IMR-90 (cell line): Measurements from ENCODE around the gene RNF103. TPM values are rescaled to one million over a fixed set of nuclear protein-coding genes. Genes with fewer than 3 reads are reported as not detected.
A peak's percentile ranks its signal among the peaks of the same experiment; 100 is the strongest.

Source experiments
- ATAC-seq: fragments of 200-7000 bp; cut with Tn5 transposase; 2 replicates; pipeline ENCODE4 v1.9.1; 2020; ENCODE audit warnings: low read depth, mild to moderate bottlenecking, moderate library complexity
- BruUV-seq: library from RNA; stranded (reverse); fragments of 400-500 nt; replicated peaks from 2 replicates; lab custom pipeline; 2021; lab: Mats Ljungman, UMichigan
- CTCF ChIA-PET: fragments of 300-600 bp; formaldehyde crosslinking; extraction: SDS; loops from one replicate; lab custom pipeline; 2021; ENCODE audit warnings: antibody characterized with exemption; lab: Yijun Ruan, JAX
- POLR2A ChIA-PET: fragments of 300-600 bp; sonication (Branson Sonifier 250); formaldehyde crosslinking; loops from one replicate; lab custom pipeline; 2022; ENCODE audit warnings: antibody characterized with exemption; ENCODE audit not compliant: unreplicated experiment; lab: Charles Lee
- DNase-seq: peaks from one replicate; pipeline ENCODE4 v3.0.0; 2013
- H2AFZ ChIP-seq: replicated peaks from 2 replicates; pipeline ENCODE3; 2013; ENCODE audit warnings: low read length, mild to moderate bottlenecking; ENCODE audit not compliant: poor library complexity
- H2AK5ac ChIP-seq: 2 replicates; pipeline ENCODE4 v1.6.1; 2013; ENCODE audit warnings: low read depth, low read length, inconsistent platforms
- H2AK9ac ChIP-seq: replicated peaks from 2 replicates; pipeline ENCODE3; 2013; ENCODE audit warnings: mild to moderate bottlenecking, low read depth, low read length, moderate library complexity; ENCODE audit not compliant: poor library complexity
- H2BK120ac ChIP-seq: 2 replicates; pipeline ENCODE4 v1.6.1; 2013; ENCODE audit warnings: low read depth, low read length, inconsistent platforms
- H2BK15ac ChIP-seq: 3 replicates; pipeline ENCODE4 v1.6.1; 2013; ENCODE audit warnings: low read depth, low read length, inconsistent platforms
- H2BK20ac ChIP-seq: 2 replicates; pipeline ENCODE4 v1.6.1; 2013; ENCODE audit warnings: low read depth, mild to moderate bottlenecking, inconsistent platforms, low read length, moderate library complexity
- H2BK5ac ChIP-seq: 2 replicates; pipeline ENCODE4 v1.6.1; 2013; ENCODE audit warnings: mild to moderate bottlenecking, low read depth, low read length, inconsistent platforms; ENCODE audit not compliant: poor library complexity, severe bottlenecking
- H3K14ac ChIP-seq: replicated peaks from 2 replicates; pipeline ENCODE4 v1.6.1; 2013; ENCODE audit warnings: low read depth, low read length, inconsistent platforms
- H3K18ac ChIP-seq: 2 replicates; pipeline ENCODE4 v1.6.1; 2013; ENCODE audit warnings: low read depth, low read length, control low read depth
- H3K23ac ChIP-seq: 2 replicates; pipeline ENCODE4 v1.6.1; 2013; ENCODE audit warnings: low read depth, low read length, inconsistent platforms
- H3K27ac ChIP-seq: 2 replicates; pipeline ENCODE4 v1.5.1; 2013; ENCODE audit warnings: mild to moderate bottlenecking, control low read depth, low read length; ENCODE audit not compliant: insufficient read depth
- H3K27me3 ChIP-seq: 2 replicates; pipeline ENCODE4 v1.6.1; 2013; ENCODE audit warnings: low read length; ENCODE audit not compliant: control insufficient read depth, insufficient read depth
- H3K36me3 ChIP-seq: 2 replicates; pipeline ENCODE4 v1.6.1; 2013; ENCODE audit warnings: low read length, mixed read lengths; ENCODE audit not compliant: control insufficient read depth, insufficient read depth
- H3K4ac ChIP-seq: 2 replicates; pipeline ENCODE4 v1.6.1; 2013; ENCODE audit warnings: low read depth, low read length, inconsistent platforms
- H3K4me1 ChIP-seq: 2 replicates; pipeline ENCODE4 v1.6.1; 2013; ENCODE audit warnings: low read length, mixed read lengths; ENCODE audit not compliant: control insufficient read depth, insufficient read depth
- H3K4me2 ChIP-seq: 2 replicates; pipeline ENCODE4 v1.6.1; 2013; ENCODE audit warnings: low read depth, mild to moderate bottlenecking, control low read depth, low read length, moderate library complexity
- H3K4me3 ChIP-seq: 2 replicates; pipeline ENCODE4 v1.5.1; 2013; ENCODE audit warnings: low read depth, mild to moderate bottlenecking, control low read depth, low read length, moderate library complexity; ENCODE audit not compliant: insufficient read depth
- H3K56ac ChIP-seq: 2 replicates; pipeline ENCODE4 v1.6.1; 2013; ENCODE audit warnings: low read length, inconsistent platforms; ENCODE audit not compliant: insufficient read depth; ENCODE audit errors: extremely low read depth
- H3K79me1 ChIP-seq, 2 experiments: 2 replicates each; pipeline ENCODE4 v1.6.1; 2013; ENCODE audit warnings: low read length in 2 of 2, inconsistent platforms in 1 of 2, low read depth in 1 of 2
- H3K9ac ChIP-seq: 2 replicates; pipeline ENCODE4 v1.6.1; 2013; ENCODE audit warnings: low read depth, low read length, control low read depth
- H3K9me1 ChIP-seq: 2 replicates; pipeline ENCODE4 v1.6.1; 2013; ENCODE audit warnings: low read length, inconsistent platforms; ENCODE audit not compliant: insufficient read depth
- H3K9me3 ChIP-seq: 2 replicates; pipeline ENCODE4 v1.6.1; 2013; ENCODE audit warnings: low read length; ENCODE audit not compliant: control insufficient read depth, insufficient read depth
- H4K20me1 ChIP-seq: 2 replicates; pipeline ENCODE4 v1.6.1; 2013; ENCODE audit warnings: low read length, inconsistent platforms; ENCODE audit not compliant: insufficient read depth
- H4K5ac ChIP-seq: 2 replicates; pipeline ENCODE4 v1.6.1; 2013; ENCODE audit warnings: mild to moderate bottlenecking, low read depth, low read length, control low read depth
- H4K8ac ChIP-seq, 2 experiments: 2 replicates each; pipeline ENCODE4 v1.6.1; 2013; ENCODE audit warnings: low read depth in 2 of 2, low read length in 2 of 2, control low read depth in 1 of 2, inconsistent platforms in 1 of 2
- H4K91ac ChIP-seq: 2 replicates; pipeline ENCODE4 v1.6.1; 2013; ENCODE audit warnings: low read depth, low read length, inconsistent platforms; ENCODE audit not compliant: insufficient read depth
- BHLHE40 ChIP-seq: fragments of 150-350 bp; IDR thresholded peaks from 2 replicates; pipeline ENCODE4 v1.6.1; 2016; ENCODE audit warnings: mild to moderate bottlenecking, low read depth, low read length
- CEBPB ChIP-seq: IDR thresholded peaks from 2 replicates; pipeline ENCODE4 v1.6.1; 2012; ENCODE audit warnings: low read depth, low read length, improper control_type of control experiment
- CHD1 ChIP-seq: IDR thresholded peaks from 2 replicates; pipeline ENCODE4 v1.6.1; 2012; ENCODE audit warnings: low read depth, low read length, improper control_type of control experiment
- FOS ChIP-seq: fragments of 150-350 bp; IDR thresholded peaks from 2 replicates; pipeline ENCODE4 v1.6.1; 2016; ENCODE audit warnings: low read depth, low read length
- MAFK ChIP-seq: IDR thresholded peaks from 2 replicates; pipeline ENCODE4 v1.6.1; 2012; ENCODE audit warnings: low read depth, low read length, improper control_type of control experiment
- MAZ ChIP-seq: IDR thresholded peaks from 2 replicates; pipeline ENCODE4 v1.6.1; 2012; ENCODE audit warnings: low read depth, mild to moderate bottlenecking, low read length, improper control_type of control experiment, moderate library complexity, borderline replicate concordance
- MXI1 ChIP-seq: IDR thresholded peaks from 2 replicates; pipeline ENCODE4 v1.6.1; 2012; ENCODE audit warnings: low read depth, mild to moderate bottlenecking, low read length, moderate library complexity, borderline replicate concordance
- NFE2L2 ChIP-seq: fragments of 150-350 bp; IDR thresholded peaks from 2 replicates; pipeline ENCODE4 v1.6.1; 2016; ENCODE audit warnings: low read depth, mild to moderate bottlenecking, low read length
- POLR2A ChIP-seq: IDR thresholded peaks from 2 replicates; pipeline ENCODE4 v1.6.1; 2012; ENCODE audit warnings: mild to moderate bottlenecking, low read depth, low read length
- RAD21 ChIP-seq: IDR thresholded peaks from 2 replicates; pipeline ENCODE4 v1.6.1; 2012; ENCODE audit warnings: low read length, improper control_type of control experiment
- RCOR1 ChIP-seq: IDR thresholded peaks from 2 replicates; pipeline ENCODE4 v1.6.1; 2012; ENCODE audit warnings: mild to moderate bottlenecking, low read length, improper control_type of control experiment; ENCODE audit not compliant: insufficient replicate concordance
- RFX5 ChIP-seq: IDR thresholded peaks from 2 replicates; pipeline ENCODE4 v1.8.0; 2012; ENCODE audit warnings: low read depth, mild to moderate bottlenecking, low read length, moderate library complexity
- SMC3 ChIP-seq: fragments of 150-350 bp; IDR thresholded peaks from 2 replicates; pipeline ENCODE4 v1.6.1; 2016; ENCODE audit warnings: low read depth, mild to moderate bottlenecking, antibody characterized with exemption, low read length, moderate library complexity
- WGBS, 2 experiments: methylation state at CpG; one replicate each; pipeline versions ENCODE4 v1.1.5 to v1.1.7; 2013; ENCODE audit warnings: missing lambda C conversion rate in 2 of 2; ENCODE audit not compliant: insufficient read length in 1 of 2; ENCODE audit errors: extremely low coverage in 2 of 2; 5-methylcytosine and 5-hydroxymethylcytosine counted together
- dilution Hi-C: fragments of 300-500 bp; cut with HindIII; formaldehyde crosslinking; loops from one replicate; pipeline ENCODE4 v1.14.3; 2018; ENCODE audit warnings: low sequenced_read_pairs; ENCODE audit not compliant: unreplicated experiment
- in situ Hi-C: fragments of 300-500 bp; cut with MboI; formaldehyde crosslinking; loops from 3 replicates; pipeline ENCODE4 v1.14.3; 2019; ENCODE audit warnings: low sequenced_read_pairs, inconsistent platforms, mixed read lengths
- intact Hi-C: fragments of 100-400 bp; cut with micrococcal nuclease; formaldehyde crosslinking; loops from 2 replicates; pipeline ENCODE4 v1.10.0; 2022
- polyA plus RNA-seq, 3 experiments: library from polyadenylated mRNA; depleted of rRNA; stranded (reverse); fragments of >200 nt; gene quantifications; 2 replicates each; pipeline ENCODE4 v1.2.3, GENCODE V29; 2012; ENCODE audit warnings: low replicate concordance in 1 of 3
- total RNA-seq: library from RNA; depleted of rRNA; stranded (reverse); fragments of >200 nt; gene quantifications from 2 replicates; pipeline ENCODE4 v1.2.3, GENCODE V29; 2012
- TF ChIP-seq, protein P1 (sequence below): conservative IDR thresholded peaks from 2 replicates; pipeline ENCODE4 v1.5.1; 2012; ENCODE audit warnings: mild to moderate bottlenecking, low read depth, low read length, improper control_type of control experiment
- TF ChIP-seq, protein P2 (sequence below): fragments of 150-350 bp; IDR thresholded peaks from 2 replicates; pipeline ENCODE4 v1.6.1; 2017; ENCODE audit warnings: mild to moderate bottlenecking, antibody characterized with exemption, low read length, low read depth
- TF ChIP-seq, protein P3 (sequence below): fragments of 150-350 bp; IDR thresholded peaks from 2 replicates; pipeline ENCODE4 v1.6.1; 2016; ENCODE audit warnings: low read depth, mild to moderate bottlenecking, low read length, moderate library complexity, borderline replicate concordance

Gene RNF103
- total and polyA plus RNA-seq, 2 of the 4 experiments (the other 2 are of a cell fraction), result 5.6 to 7.2 TPM

DNA sequence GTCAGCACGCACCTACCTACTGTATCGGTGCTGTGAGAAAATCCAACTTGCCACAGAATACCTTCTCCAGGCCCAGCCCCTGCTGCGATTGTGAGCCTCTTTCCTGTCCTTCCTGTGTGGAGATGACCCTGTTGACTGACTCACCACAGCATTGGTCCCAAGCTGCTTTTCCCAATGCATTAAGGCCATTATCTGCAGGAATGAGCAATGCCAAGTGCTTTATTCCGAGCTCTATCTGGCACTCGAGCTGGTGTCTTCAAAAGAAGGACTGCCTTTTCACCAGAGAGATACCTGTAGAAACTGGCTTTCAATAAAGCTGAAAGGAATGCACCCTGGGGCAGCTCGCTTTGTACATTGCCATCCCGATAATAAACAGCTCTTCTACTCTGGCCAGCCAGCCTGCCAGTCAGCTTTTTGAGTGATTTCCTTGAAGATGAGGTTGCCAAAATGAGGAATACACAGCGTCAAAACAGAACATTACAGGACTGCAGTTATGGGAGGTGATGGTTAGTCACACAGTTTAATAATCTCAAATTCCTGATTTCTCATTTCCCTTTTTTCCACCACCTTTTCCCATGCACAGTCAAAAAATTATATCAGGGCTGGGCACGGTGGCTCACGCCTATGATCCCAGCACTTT lies 8.3 kb upstream of the RNF103 start:
- DNase-seq (no peak), ATAC-seq (no peak)
- POLR2A ChIA-PET, result no interaction called here
- Histone ChIP-seq H2BK20ac (no peak overlapping the region), H3K56ac (no peak overlapping the region), H3K18ac (no peak overlapping the region), H3K4me1 (no peaks in the 10 kb centered on the region), H3K9ac (no peak overlapping the region), H2AK5ac (no peak overlapping the region), H2BK5ac (no peak overlapping the region), H3K9me3 (no peaks in the 10 kb centered on the region), H3K23ac (no peak overlapping the region), H3K79me1 (no peaks in the 10 kb centered on the region), H3K36me3 (no peaks in the 10 kb centered on the region), H2BK15ac (no peak overlapping the region), H3K14ac (no peak overlapping the region), H3K4me3 (no peak overlapping the region), H3K4me2 (no peak overlapping the region), H4K91ac (no peak overlapping the region), H3K27ac (no peak overlapping the region), H4K8ac (no peak overlapping the region), H4K20me1 (no peaks in the 10 kb centered on the region), H2BK120ac (no peak overlapping the region), H2AFZ (peak overlapping the region; percentile 53), H4K5ac (no peak overlapping the region), H3K4ac (no peak overlapping the region), H2AK9ac (no peak overlapping the region), H3K9me1 (no peaks in the 10 kb centered on the region), H3K27me3 (peaks cover 3% of the 10 kb centered on the region; the same call in 1 of the 2 replicates)
- CTCF ChIA-PET, result no interaction called here
- BruUV-seq, result no TSS peak
- 79% methylated on average over 3 of the region's 10 CpGs; no CpG with 5 or more reads in 1 of the 2 experiments for WGBS, 2 experiments
- TF ChIP-seq MXI1 (no peak), CEBPB (no peak), MAFK (no peak), CHD1 (no peak), SMC3 (no peak), NFE2L2 (no peak), MAZ (no peak), RAD21 (no peak), RFX5 (no peak), RCOR1 (no peak), POLR2A (no peak), BHLHE40 (no peak), FOS (no peak)
- TF ChIP-seq, protein P1, sequence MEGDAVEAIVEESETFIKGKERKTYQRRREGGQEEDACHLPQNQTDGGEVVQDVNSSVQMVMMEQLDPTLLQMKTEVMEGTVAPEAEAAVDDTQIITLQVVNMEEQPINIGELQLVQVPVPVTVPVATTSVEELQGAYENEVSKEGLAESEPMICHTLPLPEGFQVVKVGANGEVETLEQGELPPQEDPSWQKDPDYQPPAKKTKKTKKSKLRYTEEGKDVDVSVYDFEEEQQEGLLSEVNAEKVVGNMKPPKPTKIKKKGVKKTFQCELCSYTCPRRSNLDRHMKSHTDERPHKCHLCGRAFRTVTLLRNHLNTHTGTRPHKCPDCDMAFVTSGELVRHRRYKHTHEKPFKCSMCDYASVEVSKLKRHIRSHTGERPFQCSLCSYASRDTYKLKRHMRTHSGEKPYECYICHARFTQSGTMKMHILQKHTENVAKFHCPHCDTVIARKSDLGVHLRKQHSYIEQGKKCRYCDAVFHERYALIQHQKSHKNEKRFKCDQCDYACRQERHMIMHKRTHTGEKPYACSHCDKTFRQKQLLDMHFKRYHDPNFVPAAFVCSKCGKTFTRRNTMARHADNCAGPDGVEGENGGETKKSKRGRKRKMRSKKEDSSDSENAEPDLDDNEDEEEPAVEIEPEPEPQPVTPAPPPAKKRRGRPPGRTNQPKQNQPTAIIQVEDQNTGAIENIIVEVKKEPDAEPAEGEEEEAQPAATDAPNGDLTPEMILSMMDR, result no peak
- TF ChIP-seq, protein P2, sequence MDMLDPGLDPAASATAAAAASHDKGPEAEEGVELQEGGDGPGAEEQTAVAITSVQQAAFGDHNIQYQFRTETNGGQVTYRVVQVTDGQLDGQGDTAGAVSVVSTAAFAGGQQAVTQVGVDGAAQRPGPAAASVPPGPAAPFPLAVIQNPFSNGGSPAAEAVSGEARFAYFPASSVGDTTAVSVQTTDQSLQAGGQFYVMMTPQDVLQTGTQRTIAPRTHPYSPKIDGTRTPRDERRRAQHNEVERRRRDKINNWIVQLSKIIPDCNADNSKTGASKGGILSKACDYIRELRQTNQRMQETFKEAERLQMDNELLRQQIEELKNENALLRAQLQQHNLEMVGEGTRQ, result no peak
- TF ChIP-seq, protein P3, sequence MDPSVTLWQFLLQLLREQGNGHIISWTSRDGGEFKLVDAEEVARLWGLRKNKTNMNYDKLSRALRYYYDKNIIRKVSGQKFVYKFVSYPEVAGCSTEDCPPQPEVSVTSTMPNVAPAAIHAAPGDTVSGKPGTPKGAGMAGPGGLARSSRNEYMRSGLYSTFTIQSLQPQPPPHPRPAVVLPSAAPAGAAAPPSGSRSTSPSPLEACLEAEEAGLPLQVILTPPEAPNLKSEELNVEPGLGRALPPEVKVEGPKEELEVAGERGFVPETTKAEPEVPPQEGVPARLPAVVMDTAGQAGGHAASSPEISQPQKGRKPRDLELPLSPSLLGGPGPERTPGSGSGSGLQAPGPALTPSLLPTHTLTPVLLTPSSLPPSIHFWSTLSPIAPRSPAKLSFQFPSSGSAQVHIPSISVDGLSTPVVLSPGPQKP, result no peak
- in situ Hi-C loops, result no loop called here
- dilution Hi-C loops, result no loop called here
- intact Hi-C loops, result no loop called here
